Kidney epithelial cell (primary cell): ENCODE results near the gene IGFBP7. TPM values are rescaled to one million over a fixed set of nuclear protein-coding genes. Genes with fewer than 3 reads are reported as not detected.
"Not testable (repeated sequence)": the region's sequence is repeated elsewhere in the genome, so short reads cannot be mapped to it uniquely, and the experiment has no call there.

Experiments
- DNase-seq: peaks from one replicate; pipeline ENCODE4 v3.0.0-alpha.2; 2010; ENCODE audit warnings: low read depth
- H3K27me3 ChIP-seq: 2 replicates; pipeline ENCODE4 v1.6.0; 2011; ENCODE audit warnings: low read length; ENCODE audit not compliant: control insufficient read depth, insufficient read depth
- H3K36me3 ChIP-seq: 2 replicates; pipeline ENCODE4 v1.5.1; 2011; ENCODE audit warnings: low read length; ENCODE audit not compliant: control insufficient read depth, insufficient read depth
- H3K4me3 ChIP-seq: 2 replicates; pipeline ENCODE4 v1.5.1; 2011; ENCODE audit warnings: low read depth, mild to moderate bottlenecking, control low read depth, low read length
- CTCF ChIP-seq: IDR thresholded peaks from 2 replicates; pipeline ENCODE4 v1.5.1; 2011; ENCODE audit warnings: mild to moderate bottlenecking, moderate library complexity, low read length, control low read depth, inconsistent platforms; ENCODE audit not compliant: insufficient read depth, poor library complexity, severe bottlenecking
- total RNA-seq: library from RNA; depleted of rRNA; stranded (reverse); fragments of >200 nt; gene quantifications from 2 replicates; pipeline ENCODE4 v1.2.3, GENCODE V29; 2015

IGFBP7 gene
- total RNA-seq, 1 donor from 2014 or later, result 1,134 TPM

DNA sequence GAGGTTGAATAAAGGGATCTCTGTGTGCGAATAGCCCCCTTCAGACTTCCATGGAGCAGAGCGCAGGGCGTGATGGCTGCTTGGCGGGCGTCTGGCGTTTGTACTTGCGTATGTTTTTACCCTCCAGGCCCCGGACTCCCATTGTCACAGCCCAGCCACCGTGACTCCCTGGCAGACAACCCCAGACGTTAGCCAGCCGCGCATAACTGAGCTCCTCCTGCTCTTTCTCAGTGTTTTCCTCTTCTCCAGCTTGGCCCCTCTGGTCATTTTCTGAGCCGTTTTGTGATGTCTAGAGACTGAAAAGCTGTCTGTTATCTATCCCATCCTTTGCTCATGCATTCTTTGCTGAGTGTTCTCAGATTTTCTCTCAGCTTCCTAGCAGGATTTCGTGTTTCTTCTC lies 54.3 kb downstream of the IGFBP7 start:
- H3K4me3 ChIP-seq, result no peak overlapping the region
- no peak for DNase-seq
- TF ChIP-seq CTCF, result no peak
- H3K36me3 ChIP-seq, result peaks cover 3% of the 10 kb centered on the region
- H3K27me3 ChIP-seq, result no peaks in the 10 kb centered on the region

GRCh38 chr4:57053508-57053907 lies 56.7 kb downstream of the IGFBP7 start:
- H3K27me3 ChIP-seq, result no peaks in the 10 kb centered on the region
- H3K4me3 ChIP-seq, result no peak overlapping the region
- peaks cover 3% of the 10 kb centered on the region for H3K36me3 ChIP-seq
- TF ChIP-seq CTCF, result no peak
- DNase-seq, result peak; percentile 61

DNA sequence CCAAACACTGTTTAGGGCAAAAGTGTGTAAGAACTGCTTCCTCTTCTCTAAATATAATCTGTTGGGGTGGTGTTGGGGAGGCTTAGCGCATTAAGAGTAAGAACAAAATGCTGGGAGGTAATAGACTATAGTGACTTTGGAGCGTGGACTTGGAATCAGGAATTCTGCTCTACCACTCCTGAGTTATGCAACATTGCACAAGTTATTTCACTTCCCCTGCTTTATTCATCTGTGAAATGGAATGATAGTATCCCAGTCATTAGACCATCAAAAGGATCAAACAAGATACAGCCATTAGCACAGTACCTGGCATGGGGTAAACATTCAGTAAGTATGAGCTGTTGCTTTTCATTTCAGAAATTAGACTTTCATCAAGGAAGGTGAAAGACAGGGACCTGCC lies 58.7 kb downstream of the IGFBP7 start:
- Histone ChIP-seq H3K27me3 (no peaks in the 10 kb centered on the region), H3K36me3 (peaks cover 3% of the 10 kb centered on the region), H3K4me3 (no peak overlapping the region)
- no peak for DNase-seq
- no peak for TF ChIP-seq CTCF

- peaks cover 3% of the 10 kb centered on the region for H3K36me3 ChIP-seq
- H3K4me3 ChIP-seq, result no peak overlapping the region
- no peak for DNase-seq
- H3K27me3 ChIP-seq, result no peaks in the 10 kb centered on the region
- TF ChIP-seq CTCF, result no peak
Measured at GRCh38 chr4:57051095-57051494, 59.1 kb downstream of the IGFBP7 start.

DNA sequence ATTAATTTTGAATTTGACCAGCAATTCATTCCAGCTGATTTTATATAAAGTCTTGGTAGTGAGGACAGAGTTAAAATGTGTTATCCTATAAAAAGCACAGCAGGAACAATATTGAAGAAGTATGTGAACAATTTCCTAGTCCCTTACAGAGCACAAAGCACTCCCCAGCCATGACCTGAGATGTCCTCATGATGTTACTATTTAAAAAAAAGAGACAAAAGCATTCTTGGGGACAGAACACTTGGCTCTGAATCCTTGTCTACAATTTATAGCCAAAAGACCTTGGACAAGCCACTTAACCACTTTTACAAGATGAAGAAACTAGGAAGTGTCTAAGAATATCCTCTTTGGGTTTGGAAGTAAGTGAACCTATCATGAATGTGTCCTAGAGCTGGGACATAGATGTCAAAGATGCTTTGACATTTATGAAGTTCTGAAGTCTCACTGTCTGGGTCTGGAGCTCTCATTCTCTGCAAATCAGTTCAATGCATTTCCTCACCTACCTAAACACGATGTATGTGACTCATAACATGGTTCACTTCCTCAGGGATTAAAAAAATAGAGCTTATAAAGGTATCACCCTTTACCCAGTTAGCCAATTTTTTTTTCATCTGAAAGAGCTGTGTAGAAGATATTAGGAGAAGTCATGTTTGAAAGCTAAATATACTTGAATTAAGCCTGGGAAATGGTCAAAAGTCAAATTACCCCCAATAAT lies 61.4 kb downstream of the IGFBP7 start:
- no peak for TF ChIP-seq CTCF
- H3K4me3 ChIP-seq, result no peak overlapping the region
- no peaks in the 10 kb centered on the region for H3K27me3 ChIP-seq
- peaks cover 3% of the 10 kb centered on the region for H3K36me3 ChIP-seq
- no peak for DNase-seq

DNA sequence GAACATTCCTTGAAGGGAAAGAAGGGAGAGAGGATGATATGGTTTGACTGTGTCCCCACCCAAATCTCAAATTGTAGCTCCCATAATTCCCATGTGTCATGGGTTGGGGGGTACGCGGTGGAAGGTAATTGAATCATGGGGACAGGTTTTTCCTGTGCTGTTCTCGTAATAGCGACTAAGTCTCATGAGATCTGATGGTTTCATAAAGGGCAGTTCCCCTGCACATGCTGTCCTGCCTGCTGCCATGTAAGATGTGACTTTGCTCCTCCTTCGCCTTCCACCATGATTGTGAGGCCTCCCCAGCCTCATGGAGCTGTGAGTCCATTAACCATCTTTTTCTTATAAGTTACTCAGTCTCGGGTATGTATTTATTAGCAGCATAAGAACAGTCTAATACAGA lies 63.1 kb downstream of the IGFBP7 start:
- not testable (repeated sequence) for H3K4me3 ChIP-seq, DNase-seq, H3K27me3 ChIP-seq

More for the DNA sequence above, 63.1 kb downstream of the IGFBP7 start:
- not testable (repeated sequence) for H3K36me3 ChIP-seq
